IMR-90 (cell line): ENCODE data around the gene P2RX7. TPM values are rescaled to one million over a fixed set of nuclear protein-coding genes. Genes with fewer than 3 reads are reported as not detected.

Experiments used
- ATAC-seq: fragments of 200-7000 bp; cut with Tn5 transposase; 2 replicates; pipeline ENCODE4 v1.9.1; 2020; ENCODE audit warnings: low read depth, mild to moderate bottlenecking, moderate library complexity
- BruUV-seq: library from RNA; stranded (reverse); fragments of 400-500 nt; replicated peaks from 2 replicates; lab custom pipeline; 2021; lab: Mats Ljungman, UMichigan
- CTCF ChIA-PET: fragments of 300-600 bp; formaldehyde crosslinking; extraction: SDS; loops from one replicate; lab custom pipeline; 2021; ENCODE audit warnings: antibody characterized with exemption; lab: Yijun Ruan, JAX
- POLR2A ChIA-PET: fragments of 300-600 bp; sonication (Branson Sonifier 250); formaldehyde crosslinking; loops from one replicate; lab custom pipeline; 2022; ENCODE audit warnings: antibody characterized with exemption; ENCODE audit not compliant: unreplicated experiment; lab: Charles Lee
- DNase-seq: peaks from one replicate; pipeline ENCODE4 v3.0.0; 2013
- H2AFZ ChIP-seq: replicated peaks from 2 replicates; pipeline ENCODE3; 2013; ENCODE audit warnings: low read length, mild to moderate bottlenecking; ENCODE audit not compliant: poor library complexity
- H2AK5ac ChIP-seq: 2 replicates; pipeline ENCODE4 v1.6.1; 2013; ENCODE audit warnings: low read depth, low read length, inconsistent platforms
- H2AK9ac ChIP-seq: replicated peaks from 2 replicates; pipeline ENCODE3; 2013; ENCODE audit warnings: mild to moderate bottlenecking, low read depth, low read length, moderate library complexity; ENCODE audit not compliant: poor library complexity
- H2BK120ac ChIP-seq: 2 replicates; pipeline ENCODE4 v1.6.1; 2013; ENCODE audit warnings: low read depth, low read length, inconsistent platforms
- H2BK15ac ChIP-seq: 3 replicates; pipeline ENCODE4 v1.6.1; 2013; ENCODE audit warnings: low read depth, low read length, inconsistent platforms
- H2BK20ac ChIP-seq: 2 replicates; pipeline ENCODE4 v1.6.1; 2013; ENCODE audit warnings: low read depth, mild to moderate bottlenecking, inconsistent platforms, low read length, moderate library complexity
- H2BK5ac ChIP-seq: 2 replicates; pipeline ENCODE4 v1.6.1; 2013; ENCODE audit warnings: mild to moderate bottlenecking, low read depth, low read length, inconsistent platforms; ENCODE audit not compliant: poor library complexity, severe bottlenecking
- H3K14ac ChIP-seq: replicated peaks from 2 replicates; pipeline ENCODE4 v1.6.1; 2013; ENCODE audit warnings: low read depth, low read length, inconsistent platforms
- H3K18ac ChIP-seq: 2 replicates; pipeline ENCODE4 v1.6.1; 2013; ENCODE audit warnings: low read depth, low read length, control low read depth
- H3K23ac ChIP-seq: 2 replicates; pipeline ENCODE4 v1.6.1; 2013; ENCODE audit warnings: low read depth, low read length, inconsistent platforms
- H3K27ac ChIP-seq: 2 replicates; pipeline ENCODE4 v1.5.1; 2013; ENCODE audit warnings: mild to moderate bottlenecking, control low read depth, low read length; ENCODE audit not compliant: insufficient read depth
- H3K27me3 ChIP-seq: 2 replicates; pipeline ENCODE4 v1.6.1; 2013; ENCODE audit warnings: low read length; ENCODE audit not compliant: control insufficient read depth, insufficient read depth
- H3K36me3 ChIP-seq: 2 replicates; pipeline ENCODE4 v1.6.1; 2013; ENCODE audit warnings: low read length, mixed read lengths; ENCODE audit not compliant: control insufficient read depth, insufficient read depth
- H3K4ac ChIP-seq: 2 replicates; pipeline ENCODE4 v1.6.1; 2013; ENCODE audit warnings: low read depth, low read length, inconsistent platforms
- H3K4me1 ChIP-seq: 2 replicates; pipeline ENCODE4 v1.6.1; 2013; ENCODE audit warnings: low read length, mixed read lengths; ENCODE audit not compliant: control insufficient read depth, insufficient read depth
- H3K4me2 ChIP-seq: 2 replicates; pipeline ENCODE4 v1.6.1; 2013; ENCODE audit warnings: low read depth, mild to moderate bottlenecking, control low read depth, low read length, moderate library complexity
- H3K4me3 ChIP-seq: 2 replicates; pipeline ENCODE4 v1.5.1; 2013; ENCODE audit warnings: low read depth, mild to moderate bottlenecking, control low read depth, low read length, moderate library complexity; ENCODE audit not compliant: insufficient read depth
- H3K56ac ChIP-seq: 2 replicates; pipeline ENCODE4 v1.6.1; 2013; ENCODE audit warnings: low read length, inconsistent platforms; ENCODE audit not compliant: insufficient read depth; ENCODE audit errors: extremely low read depth
- H3K79me1 ChIP-seq, 2 experiments: 2 replicates each; pipeline ENCODE4 v1.6.1; 2013; ENCODE audit warnings: low read length in 2 of 2, inconsistent platforms in 1 of 2, low read depth in 1 of 2
- H3K9ac ChIP-seq: 2 replicates; pipeline ENCODE4 v1.6.1; 2013; ENCODE audit warnings: low read depth, low read length, control low read depth
- H3K9me1 ChIP-seq: 2 replicates; pipeline ENCODE4 v1.6.1; 2013; ENCODE audit warnings: low read length, inconsistent platforms; ENCODE audit not compliant: insufficient read depth
- H3K9me3 ChIP-seq: 2 replicates; pipeline ENCODE4 v1.6.1; 2013; ENCODE audit warnings: low read length; ENCODE audit not compliant: control insufficient read depth, insufficient read depth
- H4K20me1 ChIP-seq: 2 replicates; pipeline ENCODE4 v1.6.1; 2013; ENCODE audit warnings: low read length, inconsistent platforms; ENCODE audit not compliant: insufficient read depth
- H4K5ac ChIP-seq: 2 replicates; pipeline ENCODE4 v1.6.1; 2013; ENCODE audit warnings: mild to moderate bottlenecking, low read depth, low read length, control low read depth
- H4K8ac ChIP-seq, 2 experiments: 2 replicates each; pipeline ENCODE4 v1.6.1; 2013; ENCODE audit warnings: low read depth in 2 of 2, low read length in 2 of 2, control low read depth in 1 of 2, inconsistent platforms in 1 of 2
- H4K91ac ChIP-seq: 2 replicates; pipeline ENCODE4 v1.6.1; 2013; ENCODE audit warnings: low read depth, low read length, inconsistent platforms; ENCODE audit not compliant: insufficient read depth
- BHLHE40 ChIP-seq: fragments of 150-350 bp; IDR thresholded peaks from 2 replicates; pipeline ENCODE4 v1.6.1; 2016; ENCODE audit warnings: mild to moderate bottlenecking, low read depth, low read length
- CEBPB ChIP-seq: IDR thresholded peaks from 2 replicates; pipeline ENCODE4 v1.6.1; 2012; ENCODE audit warnings: low read depth, low read length, improper control_type of control experiment
- CHD1 ChIP-seq: IDR thresholded peaks from 2 replicates; pipeline ENCODE4 v1.6.1; 2012; ENCODE audit warnings: low read depth, low read length, improper control_type of control experiment
- CTCF ChIP-seq: conservative IDR thresholded peaks from 2 replicates; pipeline ENCODE4 v1.5.1; 2012; ENCODE audit warnings: mild to moderate bottlenecking, low read depth, low read length, improper control_type of control experiment
- ELK1 ChIP-seq: fragments of 150-350 bp; IDR thresholded peaks from 2 replicates; pipeline ENCODE4 v1.6.1; 2016; ENCODE audit warnings: low read depth, mild to moderate bottlenecking, low read length, moderate library complexity, borderline replicate concordance
- FOS ChIP-seq: fragments of 150-350 bp; IDR thresholded peaks from 2 replicates; pipeline ENCODE4 v1.6.1; 2016; ENCODE audit warnings: low read depth, low read length
- MAFK ChIP-seq: IDR thresholded peaks from 2 replicates; pipeline ENCODE4 v1.6.1; 2012; ENCODE audit warnings: low read depth, low read length, improper control_type of control experiment
- MAZ ChIP-seq: IDR thresholded peaks from 2 replicates; pipeline ENCODE4 v1.6.1; 2012; ENCODE audit warnings: low read depth, mild to moderate bottlenecking, low read length, improper control_type of control experiment, moderate library complexity, borderline replicate concordance
- MXI1 ChIP-seq: IDR thresholded peaks from 2 replicates; pipeline ENCODE4 v1.6.1; 2012; ENCODE audit warnings: low read depth, mild to moderate bottlenecking, low read length, moderate library complexity, borderline replicate concordance
- NFE2L2 ChIP-seq: fragments of 150-350 bp; IDR thresholded peaks from 2 replicates; pipeline ENCODE4 v1.6.1; 2016; ENCODE audit warnings: low read depth, mild to moderate bottlenecking, low read length
- POLR2A ChIP-seq: IDR thresholded peaks from 2 replicates; pipeline ENCODE4 v1.6.1; 2012; ENCODE audit warnings: mild to moderate bottlenecking, low read depth, low read length
- RAD21 ChIP-seq: IDR thresholded peaks from 2 replicates; pipeline ENCODE4 v1.6.1; 2012; ENCODE audit warnings: low read length, improper control_type of control experiment
- RFX5 ChIP-seq: IDR thresholded peaks from 2 replicates; pipeline ENCODE4 v1.8.0; 2012; ENCODE audit warnings: low read depth, mild to moderate bottlenecking, low read length, moderate library complexity
- SMC3 ChIP-seq: fragments of 150-350 bp; IDR thresholded peaks from 2 replicates; pipeline ENCODE4 v1.6.1; 2016; ENCODE audit warnings: low read depth, mild to moderate bottlenecking, antibody characterized with exemption, low read length, moderate library complexity
- USF2 ChIP-seq: fragments of 150-350 bp; IDR thresholded peaks from 2 replicates; pipeline ENCODE4 v1.6.1; 2017; ENCODE audit warnings: mild to moderate bottlenecking, antibody characterized with exemption, low read length, low read depth
- WGBS, 2 experiments: methylation state at CpG; one replicate each; pipeline versions ENCODE4 v1.1.5 to v1.1.7; 2013; ENCODE audit warnings: missing lambda C conversion rate in 2 of 2; ENCODE audit not compliant: insufficient read length in 1 of 2; ENCODE audit errors: extremely low coverage in 2 of 2; 5-methylcytosine and 5-hydroxymethylcytosine counted together
- dilution Hi-C: fragments of 300-500 bp; cut with HindIII; formaldehyde crosslinking; loops from one replicate; pipeline ENCODE4 v1.14.3; 2018; ENCODE audit warnings: low sequenced_read_pairs; ENCODE audit not compliant: unreplicated experiment
- in situ Hi-C: fragments of 300-500 bp; cut with MboI; formaldehyde crosslinking; loops from 3 replicates; pipeline ENCODE4 v1.14.3; 2019; ENCODE audit warnings: low sequenced_read_pairs, inconsistent platforms, mixed read lengths
- intact Hi-C: fragments of 100-400 bp; cut with micrococcal nuclease; formaldehyde crosslinking; loops from 2 replicates; pipeline ENCODE4 v1.10.0; 2022
- polyA plus RNA-seq, 3 experiments: library from polyadenylated mRNA; depleted of rRNA; stranded (reverse); fragments of >200 nt; gene quantifications; 2 replicates each; pipeline ENCODE4 v1.2.3, GENCODE V29; 2012; ENCODE audit warnings: low replicate concordance in 1 of 3
- total RNA-seq: library from RNA; depleted of rRNA; stranded (reverse); fragments of >200 nt; gene quantifications from 2 replicates; pipeline ENCODE4 v1.2.3, GENCODE V29; 2012

The P2RX7 gene
- total and polyA plus RNA-seq, 2 of the 4 experiments (the other 2 are of a cell fraction): 0.07 to 0.18 TPM

GRCh38 chr12:121139286-121139685 is 6.6 kb downstream of the P2RX7 start:
- ChIA-PET POLR2A (no interaction called here), CTCF (no interaction called here)
- no peak overlapping the region for H2BK5ac ChIP-seq
- no peak overlapping the region for H3K23ac ChIP-seq
- H3K9me3 ChIP-seq: peaks cover 3% of the 10 kb centered on the region; the same call in 1 of the 2 replicates
- H4K20me1 ChIP-seq: no peaks in the 10 kb centered on the region
- DNase-seq: no peak
- no peak overlapping the region for H4K91ac ChIP-seq
- no peak overlapping the region for H2AFZ ChIP-seq
- H2BK120ac ChIP-seq: no peak overlapping the region
- no peak overlapping the region for H3K4me2 ChIP-seq
- H3K4me3 ChIP-seq: no peak overlapping the region
- no peaks in the 10 kb centered on the region for H3K79me1 ChIP-seq
- no peak overlapping the region for H3K18ac ChIP-seq
- no peak overlapping the region for H3K4ac ChIP-seq
- no peak overlapping the region for H2AK5ac ChIP-seq
- no peaks in the 10 kb centered on the region for H3K36me3 ChIP-seq
- no peak overlapping the region for H2AK9ac ChIP-seq
- BruUV-seq: no TSS peak
- dilution Hi-C loops: no loop called here
- H4K8ac ChIP-seq: no peak overlapping the region
- H3K4me1 ChIP-seq: no peaks in the 10 kb centered on the region
- no peak overlapping the region for H4K5ac ChIP-seq
- H3K9ac ChIP-seq: no peak overlapping the region
- TF ChIP-seq MXI1: no peak
- no peak for TF ChIP-seq BHLHE40
- TF ChIP-seq ELK1: no peak
- TF ChIP-seq CHD1: no peak
- no peak for TF ChIP-seq RFX5
- no peak for TF ChIP-seq SMC3
- TF ChIP-seq FOS: no peak
- no peak for TF ChIP-seq CTCF
- no peak for TF ChIP-seq POLR2A
- TF ChIP-seq USF2: no peak
- TF ChIP-seq NFE2L2: no peak
- no peak for TF ChIP-seq MAZ
- no peak for TF ChIP-seq CEBPB
- TF ChIP-seq RAD21: no peak
- no peak for TF ChIP-seq MAFK
- no peaks in the 10 kb centered on the region; the same call in none of the 2 replicates for H3K27me3 ChIP-seq
- H3K9me1 ChIP-seq: no peaks in the 10 kb centered on the region; the same call in 1 of the 2 replicates
- no CpG with 5 or more reads among the region's 5 CpGs for whole genome bisulfite sequencing, 2 experiments
- intact Hi-C loops: no loop called here
- no peak overlapping the region for H3K14ac ChIP-seq
- no peak overlapping the region for H2BK20ac ChIP-seq
- no peak overlapping the region for H3K27ac ChIP-seq
- no peak overlapping the region for H3K56ac ChIP-seq
- H2BK15ac ChIP-seq: no peak overlapping the region
- in situ Hi-C loops: no loop called here
- ATAC-seq: no peak
